A549 (cell line): ENCODE results near the gene SMAD6. TPM values are rescaled to one million over a fixed set of nuclear protein-coding genes. Genes with fewer than 3 reads are reported as not detected.

ENCODE experiments used
- ATAC-seq, 2 experiments: fragments of 200-7000 bp in 1 of 2; fragments of >200 bp in 1 of 2; cut with Nextera tagmentation in 1 of 2; cut with Tn5 transposase in 1 of 2; 3 replicates each; pipeline versions ENCODE4 v1.8.0 to v1.9.1; 2018 to 2020; ENCODE audit warnings: mild to moderate bottlenecking in 1 of 2, moderate library complexity in 1 of 2
- CTCF ChIA-PET: fragments of 300-600 bp; sonication (Branson Sonifier 250); formaldehyde crosslinking; extraction: SDS; loops from one replicate; lab custom pipeline; 2021; ENCODE audit warnings: antibody characterized with exemption, inconsistent platforms; lab: Yijun Ruan, JAX
- POLR2A ChIA-PET: fragments of 350-600 bp; formaldehyde crosslinking; extraction: SDS; loops from one replicate; lab custom pipeline; 2021; ENCODE audit warnings: antibody characterized with exemption, inconsistent platforms; lab: Yijun Ruan, JAX
- DNase-seq, 2 experiments: peaks; one replicate each; pipeline versions ENCODE4 v3.0.0 to v3.0.0-alpha.2; 2011 to 2016; ENCODE audit warnings: low read depth in 1 of 2, low spot score in 1 of 2
- FAIRE-seq: peaks from 2 replicates; lab custom pipeline; 2011; peaks lifted over from hg19 to GRCh38; lab: Jason Lieb, UNC
- H3K27ac ChIP-seq, 2 experiments: fragments of >200 bp; sonication (Bioruptor Twin); formaldehyde crosslinking; 3 replicates each; pipeline ENCODE4 v1.5.1; 2016 to 2017
- H3K4me1 ChIP-seq: fragments of >200 bp; sonication (Bioruptor Twin); formaldehyde crosslinking; 3 replicates; pipeline ENCODE4 v1.6.1; 2016
- H3K4me2 ChIP-seq: fragments of >200 bp; sonication (Bioruptor Twin); formaldehyde crosslinking; 3 replicates; pipeline ENCODE4 v1.6.1; 2016
- H3K4me3 ChIP-seq: fragments of >200 bp; sonication (Bioruptor Twin); formaldehyde crosslinking; 3 replicates; pipeline ENCODE4 v1.5.1; 2016
- H3K9me3 ChIP-seq: fragments of >200 bp; sonication (Bioruptor Twin); formaldehyde crosslinking; 3 replicates; pipeline ENCODE4 v1.6.1; 2016
- CBX2 ChIP-seq: fragments of 200-600 bp; sonication (generic); IDR thresholded peaks from 2 replicates; pipeline ENCODE4 v1.6.1; 2016; ENCODE audit warnings: low read depth, mild to moderate bottlenecking, borderline replicate concordance
- CBX8 ChIP-seq: fragments of 200-600 bp; sonication (generic); IDR thresholded peaks from 2 replicates; pipeline ENCODE4 v1.6.1; 2016
- CHD4 ChIP-seq: fragments of 200-600 bp; sonication (generic); IDR thresholded peaks from 2 replicates; pipeline ENCODE4 v1.6.1; 2016; ENCODE audit warnings: antibody characterized with exemption, mild to moderate bottlenecking, borderline replicate concordance
- CTCF ChIP-seq: fragments of >200 bp; sonication (Bioruptor Twin); formaldehyde crosslinking; IDR thresholded peaks from 3 replicates; pipeline ENCODE4 v1.5.1; 2016
- EHF ChIP-seq: fragments of 250-450 bp; sonication (Bioruptor Pico); IDR thresholded peaks from 2 replicates; pipeline ENCODE4 v1.5.0; 2020; ENCODE audit warnings: mild to moderate bottlenecking
- ELK1 ChIP-seq: fragments of 150-350 bp; IDR thresholded peaks from 2 replicates; pipeline ENCODE4 v1.6.1; 2014; ENCODE audit warnings: low read depth, mild to moderate bottlenecking, low read length
- ESRRA ChIP-seq: fragments of 150-350 bp; IDR thresholded peaks from 2 replicates; pipeline ENCODE4 v1.6.1; 2014; ENCODE audit warnings: mild to moderate bottlenecking, low read length, borderline replicate concordance
- FOXS1 ChIP-seq: fragments of 250-450 bp; sonication (Bioruptor Pico); IDR thresholded peaks from 2 replicates; pipeline ENCODE4 v1.5.0; 2020; ENCODE audit warnings: mild to moderate bottlenecking, moderate library complexity
- GATA3 ChIP-seq: IDR thresholded peaks from 2 replicates; pipeline ENCODE4 v1.6.1; 2012; ENCODE audit warnings: borderline replicate concordance
- HOXB5 ChIP-seq: fragments of 250-450 bp; sonication (Bioruptor Pico); IDR thresholded peaks from 2 replicates; pipeline ENCODE4 v1.5.0; 2020; ENCODE audit warnings: mild to moderate bottlenecking, moderate library complexity
- JUN ChIP-seq, 2 experiments: fragments of >200 bp; sonication (Bioruptor Twin); formaldehyde crosslinking; IDR thresholded peaks; 2 replicates in 1 of 2; 3 replicates in 1 of 2; pipeline ENCODE4 v1.6.1; 2016 to 2017
- JUNB ChIP-seq: fragments of >200 bp; sonication (Bioruptor Twin); formaldehyde crosslinking; IDR thresholded peaks from 2 replicates; pipeline ENCODE4 v1.6.1; 2016
- KDM5A ChIP-seq: fragments of 200-600 bp; sonication (generic); IDR thresholded peaks from 2 replicates; pipeline ENCODE4 v1.6.1; 2016; ENCODE audit warnings: antibody characterized with exemption, mild to moderate bottlenecking
- MAFK ChIP-seq: fragments of 450-650 bp; IDR thresholded peaks from 2 replicates; pipeline ENCODE4 v1.6.1; 2014; ENCODE audit not compliant: partially characterized antibody
- NFE2L2 ChIP-seq: fragments of 150-350 bp; conservative IDR thresholded peaks from 2 replicates; pipeline ENCODE4 v1.6.1; 2014; ENCODE audit warnings: low read length
- NPAS2 ChIP-seq: fragments of 250-450 bp; sonication (Bioruptor Pico); IDR thresholded peaks from 2 replicates; pipeline ENCODE4 v1.8.0; 2022; ENCODE audit warnings: mild to moderate bottlenecking, moderate library complexity, borderline replicate concordance
- PBX3 ChIP-seq: IDR thresholded peaks from 2 replicates; pipeline ENCODE4 v1.6.1; 2012
- RAD21 ChIP-seq, 2 experiments: fragments of >200 bp in 1 of 2; sonication (Bioruptor Twin) in 1 of 2; formaldehyde crosslinking in 1 of 2; IDR thresholded peaks in 1 of 2; conservative IDR thresholded peaks in 1 of 2; 2 replicates in 1 of 2; 3 replicates in 1 of 2; pipeline ENCODE4 v1.6.1; 2012 to 2018; ENCODE audit warnings: inconsistent platforms in 1 of 2
- RNF2 ChIP-seq: fragments of 200-600 bp; sonication (generic); IDR thresholded peaks from 2 replicates; pipeline ENCODE4 v1.6.1; 2016; ENCODE audit warnings: low read depth, mild to moderate bottlenecking, antibody characterized with exemption, moderate library complexity, borderline replicate concordance
- USF2 ChIP-seq: fragments of 450-650 bp; IDR thresholded peaks from 2 replicates; pipeline ENCODE4 v1.6.1; 2014; ENCODE audit warnings: antibody characterized with exemption
- ZSCAN20 ChIP-seq: fragments of 250-450 bp; sonication (Bioruptor Pico); IDR thresholded peaks from 2 replicates; pipeline ENCODE4 v1.8.0; 2022; ENCODE audit warnings: mild to moderate bottlenecking, moderate library complexity
- WGBS: methylation state at CpG from one replicate; pipeline ENCODE4 v1.1.6; 2017; ENCODE audit errors: missing lambda C conversion rate; 5-methylcytosine and 5-hydroxymethylcytosine counted together
- polyA plus RNA-seq, 4 experiments: library from polyadenylated mRNA; depleted of rRNA in 3 of 4; stranded (reverse); fragments of >200 nt; fragmentation: RNase III in 1 of 4; extraction: RNeasy Plus Mini Kit Qiagen cat#74134 plus additional on column Dnase treatment in 1 of 4; gene quantifications; 2 replicates in 3 of 4; 3 replicates in 1 of 4; pipeline ENCODE4 v1.2.3, GENCODE V29; 2011 to 2017

Gene SMAD6
- polyA plus RNA-seq, 2 of the 4 experiments (the other 2 are of a cell fraction) = 9.6 to 46.6 TPM

GRCh38 chr15:66820481-66821176, 118.6 kb downstream of the SMAD6 start:
- TF ChIP-seq CTCF (no peak), ESRRA (no peak), CBX8 (no peak), GATA3 (no peak), JUNB (no peak), ZSCAN20 (CRISPR knock-in tag) (no peak), NFE2L2 (no peak), RNF2 (no peak), EHF (CRISPR knock-in tag) (no peak), FOXS1 (no peak), NPAS2 (CRISPR knock-in tag) (no peak), PBX3 (no peak), JUN (IDR thresholded peaks at IDR 0.05) (no peak)
- WGBS = 99% methylated on average over 5 of the region's 5 CpGs

GRCh38 chr15:66821307-66821706, 119.3 kb downstream of the SMAD6 start:
- H3K4me3 ChIP-seq = no peak overlapping the region
- H3K4me2 ChIP-seq = no peak overlapping the region
- FAIRE-seq (no peak), DNase-seq (no peak), ATAC-seq (no peak)
- no peaks in the 10 kb centered on the region for H3K9me3 ChIP-seq
- TF ChIP-seq CHD4 (no peak), CTCF (no peak)
- H3K4me1 ChIP-seq = peaks cover 16% of the 10 kb centered on the region
- 81% methylated on average over 4 of the region's 4 CpGs for WGBS
- CTCF ChIA-PET = interaction anchor here (1.1 to 2.5 kb wide), 6 partner anchors 14 to 47 kb away, joined by 3 to 14 read pairs (median 5); no protein-coding TSS in a partner anchor
- H3K27ac ChIP-seq = no peak overlapping the region
- POLR2A ChIA-PET = no interaction called here

More at GRCh38 chr15:66820481-66821176, 118.6 kb downstream of the SMAD6 start:
- POLR2A ChIA-PET = no interaction called here
- Histone ChIP-seq H3K4me2 (no peak overlapping the region), H3K9me3 (no peaks in the 10 kb centered on the region), H3K4me3 (no peak overlapping the region), H3K27ac (peak overlapping the region in 1 of 2 experiments; percentile 35; a peak in 1 of 6 replicates), H3K4me1 (peaks cover 16% of the 10 kb centered on the region)
- DNase-seq = no peak
- CTCF ChIA-PET = interaction anchor here (0.8 to 2.5 kb wide), 7 partner anchors 13 to 46 kb away, joined by 3 to 14 read pairs (median 5); no protein-coding TSS in a partner anchor
- ATAC-seq = no peak
- FAIRE-seq = no peak

GRCh38 chr15:66822114-66822513, 120.1 kb downstream of the SMAD6 start:
- DNase-seq (no peak), ATAC-seq (no peak), FAIRE-seq (no peak)
- Histone ChIP-seq H3K27ac (no peak overlapping the region), H3K4me1 (peaks cover 16% of the 10 kb centered on the region), H3K4me2 (no peak overlapping the region), H3K4me3 (no peak overlapping the region), H3K9me3 (no peaks in the 10 kb centered on the region)
- ChIA-PET CTCF (interaction anchor here (1.2 to 2.5 kb wide), 5 partner anchors 13 to 33 kb away, joined by 3 to 14 read pairs (median 10); no protein-coding TSS in a partner anchor), POLR2A (no interaction called here)
- WGBS = 90% methylated on average over 8 of the region's 8 CpGs
- TF ChIP-seq GATA3 = no peak
- no peak for TF ChIP-seq RAD21 (conservative IDR thresholded peaks at IDR 0.05 in 1 of 2, IDR thresholded peaks at IDR 0.05 in 1 of 2)
- no peak for TF ChIP-seq CBX2
- no peak for TF ChIP-seq PBX3
- TF ChIP-seq MAFK = no peak
- no peak for TF ChIP-seq ELK1
- no peak for TF ChIP-seq RNF2
- no peak for TF ChIP-seq HOXB5 (CRISPR knock-in tag)
- TF ChIP-seq KDM5A = no peak
- TF ChIP-seq USF2 = no peak
